Uterus (tissue), 2 donors: ENCODE results near the gene LIPN.

Experiments
- CTCF ChIP-seq, 4 experiments: fragments of 200-600 bp in 2 of 4; fragments of 450-650 bp in 2 of 4; sonication (generic) in 2 of 4; IDR thresholded peaks; one replicate each; pipeline ENCODE4 v1.5.1; 2016 to 2019; ENCODE audit warnings: antibody characterized with exemption in 4 of 4, mild to moderate bottlenecking in 2 of 4, moderate library complexity in 1 of 4
- POLR2A ChIP-seq, 2 donors: fragments of 450-650 bp; IDR thresholded peaks; one replicate each; pipeline ENCODE4 v1.6.1; 2016; ENCODE audit warnings: antibody characterized with exemption in 2 of 2, mild to moderate bottlenecking in 1 of 2, moderate library complexity in 1 of 2

GRCh38 chr10:88788924-88789323 lies 29.1 kb downstream of the LIPN start:
- TF ChIP-seq CTCF (IDR thresholded peaks at IDR 0.05) (no peak), POLR2A (IDR thresholded peaks at IDR 0.05) (no peak)
